Tibial nerve (tissue), 4 donors: ENCODE data around the gene DDX17. TPM values are rescaled to one million over a fixed set of nuclear protein-coding genes. Genes with fewer than 3 reads are reported as not detected.
A peak's percentile ranks its signal among the peaks of the same experiment; 100 is the strongest.

ENCODE experiments used
- DNase-seq, 2 donors: peaks; one replicate each; pipeline ENCODE4 v3.0.0-alpha.2; 2019; ENCODE audit warnings: low spot score in 2 of 2
- H3K27ac ChIP-seq, 4 donors: fragments of 200-600 bp; sonication (generic) in 3 of 4; one replicate each; pipeline ENCODE4 v1.5.1; 2017 to 2019; ENCODE audit warnings: mild to moderate bottlenecking in 1 of 4
- H3K27me3 ChIP-seq, 2 donors: fragments of 200-600 bp; sonication (generic) in 1 of 2; one replicate each; pipeline versions ENCODE4 v1.5.1 to v1.6.0; 2017 to 2019
- H3K36me3 ChIP-seq, 3 donors: fragments of 200-600 bp; sonication (generic); one replicate each; pipeline ENCODE4 v1.5.1; 2018 to 2019
- H3K4me1 ChIP-seq, 4 donors: fragments of 200-600 bp; sonication (generic) in 3 of 4; one replicate each; pipeline ENCODE4 v1.5.1; 2017 to 2019
- H3K4me3 ChIP-seq, 4 donors: fragments of 200-600 bp; sonication (generic) in 3 of 4; one replicate each; pipeline ENCODE4 v1.5.1; 2017 to 2019; ENCODE audit warnings: mild to moderate bottlenecking in 1 of 4, moderate library complexity in 1 of 4
- H3K9me3 ChIP-seq, 4 donors: fragments of 200-600 bp; sonication (generic) in 3 of 4; one replicate each; pipeline ENCODE4 v1.5.1; 2017 to 2019
- CTCF ChIP-seq, 5 experiments: fragments of 200-600 bp in 3 of 5; fragments of 450-650 bp in 2 of 5; sonication (generic) in 3 of 5; IDR thresholded peaks; one replicate each; pipeline ENCODE4 v1.5.1; 2016 to 2019; ENCODE audit warnings: antibody characterized with exemption in 5 of 5, mild to moderate bottlenecking in 3 of 5, moderate library complexity in 2 of 5
- EP300 ChIP-seq, 2 donors: sonication (generic); formaldehyde crosslinking; IDR thresholded peaks; one replicate each; pipeline ENCODE4 v1.6.1; 2017; ENCODE audit warnings: antibody characterized with exemption in 2 of 2, mild to moderate bottlenecking in 1 of 2
- POLR2A ChIP-seq, 2 donors: fragments of 450-650 bp; IDR thresholded peaks; one replicate each; pipeline ENCODE4 v1.6.1; 2017; ENCODE audit warnings: antibody characterized with exemption in 2 of 2, mild to moderate bottlenecking in 2 of 2, moderate library complexity in 2 of 2
- WGBS, 2 donors: methylation state at CpG; one replicate each; pipeline ENCODE4 v1.1.5; 2018; 5-methylcytosine and 5-hydroxymethylcytosine counted together
- total RNA-seq, 4 donors: library from RNA; depleted of rRNA; stranded (reverse); fragments of >200 nt; gene quantifications; one replicate each; pipeline ENCODE4 v1.1.0, GENCODE V29; 2016

The DDX17 gene
- total RNA-seq, 4 donors from 2014 or later = 734 to 934 (median 864) TPM

DNA sequence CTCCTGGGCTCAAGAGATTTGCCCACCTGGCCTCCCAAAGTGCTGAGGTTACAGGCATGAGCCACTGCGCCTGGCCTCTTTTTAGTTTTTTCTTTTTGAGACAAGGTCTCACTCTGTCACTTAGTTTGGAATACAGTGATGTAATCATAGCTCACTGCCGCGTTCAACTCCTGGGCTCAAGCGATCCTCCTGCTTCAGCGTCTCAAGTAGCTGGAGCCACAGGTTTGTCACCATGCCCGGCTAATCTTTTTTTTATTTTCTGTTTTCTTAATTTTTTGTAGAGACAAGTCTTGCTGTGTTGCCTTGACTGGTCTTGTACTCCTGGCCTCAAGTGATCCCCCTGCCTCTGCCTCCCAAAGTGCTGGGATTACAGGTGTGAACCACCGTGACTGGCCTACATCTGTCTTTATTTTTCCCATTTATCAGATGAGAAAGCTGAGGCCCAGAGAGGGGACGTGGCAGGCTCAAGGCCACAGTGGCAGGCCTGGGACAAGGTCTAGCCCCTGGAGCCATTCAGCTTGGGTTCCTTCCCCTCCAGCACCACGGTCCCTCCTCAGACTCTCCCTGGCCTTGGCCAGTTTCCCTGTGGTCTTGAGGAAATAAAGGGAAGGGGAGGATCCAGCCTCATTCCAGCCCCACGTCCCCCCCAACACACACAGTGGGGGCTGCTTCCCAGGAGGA lies 41.0 kb downstream of the DDX17 start:
- Histone ChIP-seq H3K9me3 (no peaks in the 10 kb centered on the region), H3K4me3 (no peak overlapping the region), H3K27ac (no peak overlapping the region), H3K4me1 (peaks cover 0 to 34% (median 20%) of the 10 kb centered on the region in 4 donors), H3K36me3 (no peaks in the 10 kb centered on the region), H3K27me3 (peaks cover 0 to 15% of the 10 kb centered on the region in 2 donors)
- 83 to 87% methylated on average over 10 of the region's 10 CpGs for WGBS, 2 donors
- DNase-seq = no peak
- TF ChIP-seq EP300 (IDR thresholded peaks at IDR 0.05) = no peak
- TF ChIP-seq POLR2A (IDR thresholded peaks at IDR 0.05) = no peak
- TF ChIP-seq CTCF (IDR thresholded peaks at IDR 0.05) = no peak

DNA sequence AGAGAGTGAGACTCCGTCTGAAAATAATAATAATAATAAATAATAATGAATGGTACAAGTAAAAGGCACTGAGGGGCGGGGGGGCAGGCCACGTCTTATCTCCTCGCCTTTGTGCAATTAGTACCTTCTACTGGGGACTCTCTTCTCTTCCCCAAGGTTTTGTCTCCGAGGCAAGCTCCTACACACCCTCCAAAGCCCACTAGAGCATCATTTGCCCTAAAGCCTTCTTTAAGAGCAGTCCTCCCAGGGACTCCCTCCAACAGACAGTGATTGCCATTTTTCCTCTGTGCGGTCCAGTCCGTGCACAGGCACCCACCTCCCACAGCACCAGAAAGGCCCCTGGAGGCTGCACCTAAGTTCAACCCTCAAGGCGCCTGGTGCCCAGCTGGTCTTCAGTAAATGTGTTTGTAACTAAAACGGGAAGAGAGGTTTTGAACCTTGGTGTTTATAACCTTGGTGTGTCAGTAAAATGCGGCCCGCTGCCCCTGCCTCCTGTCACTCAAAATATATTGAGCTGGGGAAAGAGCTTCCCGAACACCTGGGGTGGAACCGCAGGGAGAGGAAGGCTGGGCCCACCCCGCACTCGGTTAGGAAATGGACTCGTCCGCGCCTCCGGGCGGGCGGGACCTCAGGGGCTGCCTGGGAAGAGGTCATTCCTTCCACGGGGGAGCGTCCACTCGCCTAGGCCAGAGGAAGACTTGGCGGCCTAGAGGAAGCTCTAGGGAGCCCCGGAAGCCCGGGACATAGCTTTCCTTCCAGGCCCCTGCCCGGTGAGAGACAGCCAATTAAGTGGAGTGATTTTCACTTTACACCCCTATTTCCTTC lies 42.9 kb downstream of the DDX17 start:
- 42 to 49% methylated on average over 27 of the region's 28 CpGs for WGBS, 2 donors
- H3K27me3 ChIP-seq = peaks cover 0 to 30% of the 10 kb centered on the region in 2 donors
- no peaks in the 10 kb centered on the region for H3K36me3 ChIP-seq
- DNase-seq = no peak
- H3K9me3 ChIP-seq = no peaks in the 10 kb centered on the region
- no peak for TF ChIP-seq POLR2A (IDR thresholded peaks at IDR 0.05)
- no peak for TF ChIP-seq EP300 (IDR thresholded peaks at IDR 0.05)
- TF ChIP-seq CTCF (IDR thresholded peaks at IDR 0.05) = no peak
- no peak overlapping the region for H3K4me3 ChIP-seq
- H3K27ac ChIP-seq = no peak overlapping the region
- H3K4me1 ChIP-seq = peaks cover 0 to 22% (median 14%) of the 10 kb centered on the region in 4 donors

GRCh38 chr22:38461414-38462081 lies 44.6 kb downstream of the DDX17 start:
- 21 to 35% methylated on average over 17 to 27 of the region's 51 CpGs for WGBS, 2 donors
- Histone ChIP-seq H3K4me3 (peak overlapping the region in 2 of 4 donors; percentile 26 to 27), H3K4me1 (peaks cover 0 to 17% (median 11%) of the 10 kb centered on the region in 4 donors), H3K36me3 (no peaks in the 10 kb centered on the region), H3K27ac (peak overlapping the region in 1 of 4 donors; percentile 21), H3K27me3 (peaks cover 0 to 41% of the 10 kb centered on the region in 2 donors), H3K9me3 (no peaks in the 10 kb centered on the region)
- peak in 1 of 2 donors; percentile 19 for TF ChIP-seq POLR2A (IDR thresholded peaks at IDR 0.05)
- peak in 1 of 2 donors; percentile 36 for TF ChIP-seq EP300 (IDR thresholded peaks at IDR 0.05)
- TF ChIP-seq CTCF (IDR thresholded peaks at IDR 0.05) = peak in 2 of 5 experiments; percentile 9 to 38
- peak; percentile 55 to 75 for DNase-seq

DNA sequence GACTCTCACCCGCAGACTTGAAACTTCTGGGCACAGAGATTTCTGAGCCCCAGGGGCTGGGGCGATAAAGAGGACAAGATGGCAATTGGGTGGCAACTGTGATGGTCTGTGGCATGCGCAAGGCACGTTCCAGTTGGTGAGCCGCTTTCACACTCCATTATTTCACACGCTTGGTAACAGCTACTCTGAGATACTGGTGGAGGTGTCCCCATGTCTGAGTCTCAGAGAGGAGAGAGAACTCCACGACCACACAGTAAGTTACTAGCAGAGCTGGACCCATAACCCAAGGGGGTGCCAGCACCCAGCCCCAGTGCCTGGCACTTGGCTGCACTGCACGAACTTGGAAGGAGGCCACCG lies 45.1 kb downstream of the DDX17 start:
- Histone ChIP-seq H3K36me3 (no peaks in the 10 kb centered on the region), H3K4me1 (peaks cover 0 to 23% (median 11%) of the 10 kb centered on the region in 4 donors), H3K27me3 (peaks cover 0 to 46% of the 10 kb centered on the region in 2 donors), H3K9me3 (no peaks in the 10 kb centered on the region), H3K27ac (peak overlapping the region in 1 of 4 donors; percentile 21), H3K4me3 (peak overlapping the region in 1 of 4 donors; percentile 27)
- no peak for DNase-seq
- no peak for TF ChIP-seq POLR2A (IDR thresholded peaks at IDR 0.05)
- no peak for TF ChIP-seq EP300 (IDR thresholded peaks at IDR 0.05)
- no peak for TF ChIP-seq CTCF (IDR thresholded peaks at IDR 0.05)
- 47 to 48% methylated on average over 7 to 8 of the region's 9 CpGs for WGBS, 2 donors
